Ovary (tissue), 9 donors: ENCODE measurements around the gene SELENOF. TPM values are rescaled to one million over a fixed set of nuclear protein-coding genes. Genes with fewer than 3 reads are reported as not detected.
"Not testable (repeated sequence)": the region's sequence is repeated elsewhere in the genome, so short reads cannot be mapped to it uniquely, and the experiment has no call there.

Experiments
- DNase-seq, 5 donors: peaks; one replicate each; pipeline ENCODE4 v3.0.0-alpha.2; 2019 to 2020
- H3K27ac ChIP-seq, 2 donors: fragments of 200-600 bp; one replicate each; pipeline versions ENCODE4 v1.5.1 to v1.8.0; 2019 to 2022
- H3K27me3 ChIP-seq: fragments of 200-600 bp; one replicate; pipeline ENCODE4 v1.8.0; 2022
- H3K36me3 ChIP-seq: fragments of 200-600 bp; sonication (generic); one replicate; pipeline ENCODE4 v1.5.1; 2019
- H3K4me1 ChIP-seq: one replicate; pipeline ENCODE4 v1.8.1; 2013; ENCODE audit warnings: mild to moderate bottlenecking, moderate library complexity; ENCODE audit not compliant: insufficient read depth
- H3K4me3 ChIP-seq: fragments of 200-600 bp; sonication (generic); one replicate; pipeline ENCODE4 v1.5.1; 2017
- H3K9me3 ChIP-seq, 2 donors: fragments of 200-600 bp in 1 of 2; sonication (generic) in 1 of 2; one replicate each; pipeline versions ENCODE4 v1.5.1 to v1.8.1; 2013 to 2019; ENCODE audit warnings: mild to moderate bottlenecking in 1 of 2, moderate library complexity in 1 of 2
- CTCF ChIP-seq, 3 donors: fragments of 450-650 bp in 2 of 3; fragments of 200-600 bp in 1 of 3; IDR thresholded peaks; one replicate each; pipeline versions ENCODE4 v1.5.1 to v1.8.0; 2016 to 2022; ENCODE audit warnings: antibody characterized with exemption in 3 of 3, mild to moderate bottlenecking in 1 of 3
- EP300 ChIP-seq: sonication (generic); formaldehyde crosslinking; IDR thresholded peaks from one replicate; pipeline ENCODE4 v1.6.1; 2017; ENCODE audit warnings: antibody characterized with exemption
- POLR2A ChIP-seq: fragments of 450-650 bp; IDR thresholded peaks from one replicate; pipeline ENCODE4 v1.6.1; 2017; ENCODE audit warnings: antibody characterized with exemption, mild to moderate bottlenecking, moderate library complexity
- WGBS, 3 donors: extraction: QIAGEN DNeasy Blood & Tissue Kit in 1 of 3; methylation state at CpG; one replicate each; pipeline versions ENCODE4 v1.1.5 to v1.1.7; 2013 to 2017; 5-methylcytosine and 5-hydroxymethylcytosine counted together
- intact Hi-C, 4 donors: fragments of 100-400 bp; cut with DNase I; formaldehyde crosslinking; loops; one replicate each; pipeline versions ENCODE4 v1.11.0 to v1.15.1; 2022 to 2023
- polyA plus RNA-seq, 2 donors: library from polyadenylated mRNA; stranded (reverse); fragments of 200-250 nt in 1 of 2; fragments of 350-450 nt in 1 of 2; fragmentation: Illumina TruSeq in 1 of 2; extraction: RNeasy Lipid Tissue Mini Kit (QIAGEN cat#74804) in 1 of 2; gene quantifications; one replicate each; pipeline ENCODE4 v1.2.3, GENCODE V29; 2013 to 2014
- total RNA-seq, 7 donors: library from RNA; depleted of rRNA in 2 of 7; stranded (reverse); fragments of >200 nt in 2 of 7; fragmentation: NEBNext Ultra II Directional in 3 of 7; extraction: Animal tissue kit (Norgen Biotek cat#: 25700) in 3 of 7; gene quantifications; one replicate each; pipeline versions ENCODE4 v1.1.0 to v1.2.4, GENCODE V29; 2016 to 2023
- donor health status: DM: no; HTN: no; CAD: no; lungs with moderate emphysema.
- donor health status: DM: no; HTN: no; CAD: no.
- donor health status: Bipolar disorder and iron deficiency.
- donor health status: DM: yes; HTN: yes; CAD: no.
- donor health status: DM: no; HTN: no; CAD: no.
- donor health status: DM: yes; HTN: yes; CAD: no.

SELENOF gene
- total and polyA plus RNA-seq, 9 donors, result 122 to 294 (median 167) TPM

GRCh38 chr1:86872086-86872485 is 41.8 kb downstream of the SELENOF start:
- H3K27me3 ChIP-seq, result no peaks in the 10 kb centered on the region
- TF ChIP-seq EP300 (no peak), POLR2A (no peak), CTCF (IDR thresholded peaks at IDR 0.05) (no peak)
- H3K27ac ChIP-seq, result no peak overlapping the region
- H3K36me3 ChIP-seq, result no peaks in the 10 kb centered on the region
- intact Hi-C loops, result no loop called here
- 90 to 93% (median 91%) methylated on average over 8 of the region's 8 CpGs for WGBS, 3 donors
- no peak overlapping the region for H3K4me3 ChIP-seq
- no peaks in the 10 kb centered on the region for H3K9me3 ChIP-seq
- no peaks in the 10 kb centered on the region for H3K4me1 ChIP-seq
- DNase-seq, result no peak

GRCh38 chr1:86871001-86871400 is 42.9 kb downstream of the SELENOF start:
- H3K4me1 ChIP-seq, result no peaks in the 10 kb centered on the region
- no peak for TF ChIP-seq CTCF (IDR thresholded peaks at IDR 0.05)
- no peak for TF ChIP-seq POLR2A
- TF ChIP-seq EP300, result no peak
- H3K9me3 ChIP-seq, result no peaks in the 10 kb centered on the region
- intact Hi-C loops, result no loop called here
- H3K36me3 ChIP-seq, result no peaks in the 10 kb centered on the region
- H3K4me3 ChIP-seq, result no peak overlapping the region
- no peak for DNase-seq
- no peak overlapping the region for H3K27ac ChIP-seq
- H3K27me3 ChIP-seq, result no peaks in the 10 kb centered on the region
- WGBS, 3 donors, result 89 to 91% (median 90%) methylated on average over 3 of the region's 3 CpGs

- intact Hi-C loops, result no loop called here
- Histone ChIP-seq H3K4me1 (no peaks in the 10 kb centered on the region), H3K27me3 (no peaks in the 10 kb centered on the region), H3K4me3 (no peak overlapping the region), H3K36me3 (no peaks in the 10 kb centered on the region), H3K27ac (no peak overlapping the region), H3K9me3 (no peaks in the 10 kb centered on the region)
- DNase-seq, result no peak
- TF ChIP-seq EP300, result no peak
- TF ChIP-seq CTCF (IDR thresholded peaks at IDR 0.05), result no peak
- no peak for TF ChIP-seq POLR2A
- WGBS, 3 donors, result 92 to 95% (median 94%) methylated on average over 1 of the region's 1 CpG
Measured at GRCh38 chr1:86868477-86868876, 45.4 kb downstream of the SELENOF start.

- H3K4me1 ChIP-seq, intact Hi-C loops, H3K36me3 ChIP-seq, H3K9me3 ChIP-seq, H3K27ac ChIP-seq, H3K27me3 ChIP-seq, DNase-seq, H3K4me3 ChIP-seq: not testable (repeated sequence)
- WGBS, 3 donors, result 93 to 98% (median 95%) methylated on average over 4 of the region's 4 CpGs
Measured at GRCh38 chr1:86867278-86867677, 46.6 kb downstream of the SELENOF start.

GRCh38 chr1:86866665-86867064 is 47.3 kb downstream of the SELENOF start:
- Histone ChIP-seq H3K36me3 (no peaks in the 10 kb centered on the region), H3K9me3 (no peaks in the 10 kb centered on the region), H3K4me1 (no peaks in the 10 kb centered on the region), H3K27me3 (no peaks in the 10 kb centered on the region), H3K27ac (no peak overlapping the region), H3K4me3 (no peak overlapping the region)
- no peak for DNase-seq
- intact Hi-C loops, result no loop called here
- TF ChIP-seq EP300 (no peak), POLR2A (no peak), CTCF (IDR thresholded peaks at IDR 0.05) (no peak)
